WI38 (cell line): ENCODE data around the gene RPS16.

Source experiments
- H3K4me3 ChIP-seq: 2 replicates; pipeline ENCODE4 v1.5.1; 2011; ENCODE audit warnings: low read depth, mild to moderate bottlenecking, control low read depth, low read length
- CTCF ChIP-seq: IDR thresholded peaks from 2 replicates; pipeline ENCODE4 v1.5.1; 2012; ENCODE audit warnings: low read depth, mild to moderate bottlenecking, control low read depth, low read length

Gene RPS16

GRCh38 chr19:39434123-39435076 is 1.3 kb downstream of the RPS16 start:
- no peak for TF ChIP-seq CTCF

DNA sequence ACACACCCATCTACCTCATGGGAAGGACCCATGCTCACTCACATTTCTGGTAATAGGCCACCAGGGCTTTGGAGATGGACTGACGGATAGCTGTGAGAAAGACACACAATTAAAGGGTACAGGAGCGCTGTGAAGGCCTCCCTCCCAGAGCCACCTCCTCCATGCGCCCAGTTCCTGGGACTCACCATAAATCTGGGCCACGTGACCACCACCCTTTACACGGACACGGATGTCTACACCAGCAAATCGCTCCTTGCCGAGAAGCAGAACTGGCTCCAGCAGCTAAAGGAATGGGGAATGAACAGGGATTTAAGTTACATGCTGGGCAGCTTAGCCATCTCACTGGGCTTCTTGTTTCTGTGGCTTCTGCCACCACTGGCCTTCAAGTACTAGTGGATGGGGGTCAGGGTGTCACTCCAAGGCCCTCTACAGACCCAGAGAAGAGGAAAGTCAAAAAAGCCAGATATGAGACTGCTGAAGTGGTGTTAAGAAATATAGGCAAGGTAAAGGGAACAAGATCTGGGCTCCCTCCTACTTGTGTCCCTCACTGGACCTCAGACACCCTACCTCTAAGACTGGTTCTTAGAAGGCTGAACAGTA is 2.2 kb downstream of the RPS16 start:
- no peak overlapping the region for H3K4me3 ChIP-seq
- TF ChIP-seq CTCF: no peak

More at GRCh38 chr19:39434123-39435076, 1.3 kb downstream of the RPS16 start:
- peak overlapping the region; percentile 76 for H3K4me3 ChIP-seq

- no peak for TF ChIP-seq CTCF
- no peak overlapping the region for H3K4me3 ChIP-seq
Measured at GRCh38 chr19:39432677-39433025, 3.1 kb downstream of the RPS16 start.

GRCh38 chr19:39430675-39431593 is 4.8 kb downstream of the RPS16 start:
- peak overlapping the region; percentile 7 for H3K4me3 ChIP-seq
- no peak for TF ChIP-seq CTCF

DNA sequence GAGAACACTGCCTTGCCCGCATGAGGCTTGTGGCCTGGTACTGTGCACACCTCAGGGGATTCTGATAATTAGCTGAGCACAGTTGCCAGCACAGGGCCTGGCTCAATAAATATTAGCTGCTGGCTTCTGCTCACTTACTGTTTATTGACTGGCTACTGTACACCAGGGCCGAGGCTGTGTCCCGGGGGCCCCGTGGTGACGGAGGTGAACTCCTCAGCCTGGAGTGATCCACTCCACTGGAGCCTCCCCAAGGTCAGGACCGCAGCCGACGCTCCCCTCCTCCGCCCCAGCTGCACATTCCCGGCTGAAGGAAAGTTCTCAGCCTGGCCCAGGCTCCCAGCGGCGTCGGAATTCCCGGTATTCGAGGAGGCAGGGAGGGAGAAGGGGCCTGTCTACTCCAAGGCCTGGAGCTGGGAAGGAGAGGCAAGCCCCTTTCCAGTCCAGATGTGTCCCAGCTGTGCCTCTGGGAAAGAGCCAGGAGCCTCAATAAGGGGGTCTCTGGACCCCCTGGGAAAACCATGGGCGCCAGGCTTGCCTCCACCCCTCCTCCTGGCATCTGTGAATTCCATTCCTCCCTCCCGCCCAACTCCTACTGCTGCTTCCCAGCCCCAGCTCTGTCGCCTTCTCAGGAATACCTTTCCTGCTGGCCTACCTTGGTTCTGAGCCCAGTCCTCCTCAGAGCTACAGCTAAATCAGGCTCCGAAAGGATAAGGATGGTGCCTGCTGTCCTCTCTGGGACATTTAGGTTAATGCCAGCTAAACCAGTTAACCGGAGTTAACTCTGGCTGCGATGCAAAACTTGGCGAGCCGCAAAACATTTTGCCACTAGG is 7.3 kb downstream of the RPS16 start:
- no peak for TF ChIP-seq CTCF
- H3K4me3 ChIP-seq: no peak overlapping the region

DNA sequence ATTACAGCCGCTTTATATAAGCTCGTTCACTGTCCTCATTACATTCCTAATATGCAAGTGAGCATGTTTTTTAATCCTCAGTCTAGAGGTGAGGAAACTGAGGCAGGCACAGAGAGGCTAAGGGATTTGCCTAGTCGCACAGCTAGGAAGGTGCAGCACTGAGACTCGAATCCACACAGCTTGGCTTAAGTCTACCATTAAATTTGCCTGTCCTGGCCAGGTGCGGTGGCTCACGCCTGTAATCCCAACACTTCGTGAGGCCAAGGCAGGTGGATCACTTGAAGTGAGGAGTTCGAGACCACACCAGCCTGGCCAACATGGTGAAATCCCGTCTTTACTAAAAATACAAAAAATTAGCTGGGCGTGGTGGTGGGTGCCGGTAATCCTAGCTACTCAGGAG is 8.0 kb downstream of the RPS16 start:
- no peak for TF ChIP-seq CTCF
- H3K4me3 ChIP-seq: no peak overlapping the region
